ENCODE measurements around the gene CDC42EP4.

DNA sequence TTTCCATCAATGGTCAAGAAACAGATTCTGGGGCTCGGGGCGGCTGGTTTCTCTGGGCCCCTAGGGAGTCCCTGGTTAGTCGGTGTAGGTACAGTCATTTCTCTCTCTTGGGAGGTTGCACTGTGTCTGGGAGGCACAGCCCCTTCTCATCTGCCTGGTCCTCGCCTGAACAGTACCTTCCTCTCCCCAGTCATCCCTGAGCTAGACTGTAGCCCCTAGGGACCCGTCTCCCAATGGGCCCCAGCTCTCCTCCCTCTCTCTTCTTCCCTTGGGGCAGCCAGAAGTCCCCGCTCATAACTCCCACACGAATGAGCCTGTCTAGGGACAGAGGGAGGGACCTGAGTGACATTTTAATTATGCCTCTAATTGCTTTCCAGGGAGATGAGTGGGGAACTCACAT is 29.9 kb downstream of the CDC42EP4 start:
- TF ChIP-seq, protein P1, sequence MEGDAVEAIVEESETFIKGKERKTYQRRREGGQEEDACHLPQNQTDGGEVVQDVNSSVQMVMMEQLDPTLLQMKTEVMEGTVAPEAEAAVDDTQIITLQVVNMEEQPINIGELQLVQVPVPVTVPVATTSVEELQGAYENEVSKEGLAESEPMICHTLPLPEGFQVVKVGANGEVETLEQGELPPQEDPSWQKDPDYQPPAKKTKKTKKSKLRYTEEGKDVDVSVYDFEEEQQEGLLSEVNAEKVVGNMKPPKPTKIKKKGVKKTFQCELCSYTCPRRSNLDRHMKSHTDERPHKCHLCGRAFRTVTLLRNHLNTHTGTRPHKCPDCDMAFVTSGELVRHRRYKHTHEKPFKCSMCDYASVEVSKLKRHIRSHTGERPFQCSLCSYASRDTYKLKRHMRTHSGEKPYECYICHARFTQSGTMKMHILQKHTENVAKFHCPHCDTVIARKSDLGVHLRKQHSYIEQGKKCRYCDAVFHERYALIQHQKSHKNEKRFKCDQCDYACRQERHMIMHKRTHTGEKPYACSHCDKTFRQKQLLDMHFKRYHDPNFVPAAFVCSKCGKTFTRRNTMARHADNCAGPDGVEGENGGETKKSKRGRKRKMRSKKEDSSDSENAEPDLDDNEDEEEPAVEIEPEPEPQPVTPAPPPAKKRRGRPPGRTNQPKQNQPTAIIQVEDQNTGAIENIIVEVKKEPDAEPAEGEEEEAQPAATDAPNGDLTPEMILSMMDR (IDR thresholded peaks at IDR 0.05) = no peak
- TF ChIP-seq POLR2AphosphoS5 (IDR thresholded peaks at IDR 0.05) = no peak

All from stomach (tissue), 4 donors.